ENCODE results near the gene KLF16.
A peak's percentile ranks its signal among the peaks of the same experiment; 100 is the strongest.
"Not testable (repeated sequence)": the region's sequence is repeated elsewhere in the genome, so short reads cannot be mapped to it uniquely, and the experiment has no call there.

KLF16 gene

DNA sequence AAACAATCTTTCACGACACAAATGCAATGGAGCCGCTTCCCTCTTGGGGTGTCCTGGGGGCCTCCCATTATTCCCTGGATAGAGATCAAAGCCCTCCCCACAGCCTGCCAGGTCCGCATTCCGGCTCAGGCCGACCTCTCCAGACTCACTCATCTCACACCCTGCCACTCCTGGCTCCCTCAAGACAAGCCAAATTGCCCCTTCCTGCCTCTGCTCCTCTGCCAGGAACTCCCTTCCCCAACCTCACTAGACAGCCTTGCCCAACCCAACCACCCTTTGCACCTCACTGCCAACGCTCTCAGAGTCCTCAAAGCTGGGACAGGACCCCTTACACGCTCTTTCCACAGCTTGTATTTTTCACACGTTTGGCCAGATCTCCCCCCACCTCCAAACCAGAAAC, 20.4 kb upstream of the KLF16 start:
- DNase-seq: no peak

DNA sequence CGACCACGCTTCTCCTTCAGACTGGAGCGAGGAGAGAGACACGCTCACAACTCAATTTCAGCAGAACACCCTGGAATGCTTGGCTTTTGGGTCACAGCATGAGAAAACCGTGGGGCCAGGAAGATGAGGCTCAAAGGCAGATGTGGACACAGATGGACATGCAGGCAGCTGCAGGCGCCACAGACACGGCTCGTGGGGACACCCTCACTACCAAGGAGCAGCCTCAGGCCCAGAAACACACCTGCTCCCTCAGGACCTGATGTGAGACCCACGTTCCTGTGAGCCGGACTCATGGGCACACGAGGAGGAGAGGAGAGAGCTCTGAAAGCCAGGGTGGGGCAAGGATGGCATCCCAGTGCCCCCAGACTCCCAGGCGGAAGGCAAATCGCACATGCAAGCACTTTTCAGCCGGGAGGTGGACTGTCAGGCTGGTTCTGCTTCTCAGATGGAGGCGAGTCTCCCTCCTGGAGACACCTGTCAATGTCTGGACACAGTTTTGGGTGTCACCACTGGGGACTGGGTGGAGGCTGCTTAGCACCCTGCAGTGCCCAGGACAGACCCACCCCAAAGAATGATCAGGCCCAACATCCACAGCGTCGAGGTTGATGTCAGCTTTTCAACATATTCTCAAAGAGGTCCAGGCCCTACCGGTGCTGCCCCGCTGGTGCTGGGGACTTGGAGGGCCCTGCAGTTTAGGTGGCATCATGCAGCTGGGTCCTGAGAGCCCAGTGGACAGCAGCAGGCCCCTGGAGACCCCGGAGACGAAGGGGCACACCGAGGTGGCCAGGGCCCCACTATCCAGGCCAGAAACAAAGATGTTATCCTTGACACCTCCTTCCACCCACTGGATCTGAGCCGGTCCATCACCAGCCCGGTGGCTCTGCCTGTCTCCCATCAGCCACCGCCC, 19.7 kb upstream of the KLF16 start:
- DNase-seq: no peak

DNA sequence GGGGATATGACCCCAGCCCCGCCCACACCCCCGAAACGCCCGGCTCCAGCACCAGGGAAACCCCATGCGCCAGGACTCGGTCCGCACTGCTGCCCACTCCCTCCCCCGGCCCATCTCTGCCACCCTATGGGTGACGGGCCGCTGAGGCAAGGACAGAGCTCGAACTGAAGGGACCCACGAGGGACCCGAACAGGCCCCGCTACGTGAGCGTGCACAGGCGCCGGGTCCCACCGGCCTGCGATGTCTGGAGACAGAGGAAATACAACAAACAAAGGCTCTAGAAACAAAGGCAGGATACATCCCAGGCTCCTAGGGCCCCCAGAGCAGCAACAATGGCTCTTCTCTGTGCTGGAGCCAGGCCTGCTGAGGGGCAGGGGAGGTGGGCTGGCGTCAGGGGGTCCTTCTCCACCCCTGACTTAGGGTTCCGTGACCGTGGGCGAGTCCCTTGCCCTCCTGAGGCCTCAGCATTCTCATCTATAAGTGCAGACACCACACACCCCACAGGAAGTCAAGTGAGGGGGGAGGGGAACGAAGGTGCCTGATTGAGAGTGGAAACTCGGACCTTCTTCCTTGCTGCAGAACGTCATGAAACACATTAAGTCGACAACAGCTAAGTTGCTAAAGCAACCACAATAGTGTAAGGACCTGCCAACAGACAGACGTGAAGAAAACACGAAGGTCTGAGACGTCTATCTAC, 18.9 kb upstream of the KLF16 start:
- no peak for DNase-seq

DNA sequence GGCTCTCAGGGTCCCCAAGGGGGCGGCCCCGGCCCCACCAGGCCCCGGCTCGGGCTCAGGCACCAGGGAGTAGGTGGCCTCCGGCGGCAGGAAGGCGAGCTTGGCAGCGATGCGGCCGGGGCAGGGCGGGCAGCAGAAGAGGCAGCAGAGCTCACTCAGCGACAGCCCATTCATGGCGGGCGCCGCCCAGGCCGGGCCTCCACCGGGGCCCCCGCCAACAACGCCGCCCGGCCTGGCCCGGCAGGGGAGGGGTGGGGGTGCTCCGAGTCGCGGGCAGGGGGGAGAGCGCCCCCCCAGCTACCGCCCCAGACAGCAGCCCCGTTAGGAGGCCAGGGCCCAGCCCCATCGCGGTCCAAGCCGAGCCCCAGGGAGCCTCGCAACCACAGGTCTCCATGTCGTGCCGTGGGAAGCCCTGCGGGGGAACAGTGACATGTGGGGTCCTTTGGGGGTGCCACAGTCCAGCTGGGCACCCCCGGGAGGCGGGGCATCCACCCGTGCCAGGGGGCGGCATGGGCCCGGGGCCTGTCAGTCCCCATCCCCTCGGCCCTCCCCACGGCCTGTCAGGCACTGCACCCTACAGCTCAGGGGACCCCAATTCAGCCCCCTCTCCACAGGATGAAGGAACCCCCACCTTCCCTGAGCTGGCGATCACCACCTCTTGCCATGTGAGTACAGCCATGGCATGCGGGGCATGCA, 18.2 kb upstream of the KLF16 start:
- not testable (repeated sequence) for DNase-seq

DNA sequence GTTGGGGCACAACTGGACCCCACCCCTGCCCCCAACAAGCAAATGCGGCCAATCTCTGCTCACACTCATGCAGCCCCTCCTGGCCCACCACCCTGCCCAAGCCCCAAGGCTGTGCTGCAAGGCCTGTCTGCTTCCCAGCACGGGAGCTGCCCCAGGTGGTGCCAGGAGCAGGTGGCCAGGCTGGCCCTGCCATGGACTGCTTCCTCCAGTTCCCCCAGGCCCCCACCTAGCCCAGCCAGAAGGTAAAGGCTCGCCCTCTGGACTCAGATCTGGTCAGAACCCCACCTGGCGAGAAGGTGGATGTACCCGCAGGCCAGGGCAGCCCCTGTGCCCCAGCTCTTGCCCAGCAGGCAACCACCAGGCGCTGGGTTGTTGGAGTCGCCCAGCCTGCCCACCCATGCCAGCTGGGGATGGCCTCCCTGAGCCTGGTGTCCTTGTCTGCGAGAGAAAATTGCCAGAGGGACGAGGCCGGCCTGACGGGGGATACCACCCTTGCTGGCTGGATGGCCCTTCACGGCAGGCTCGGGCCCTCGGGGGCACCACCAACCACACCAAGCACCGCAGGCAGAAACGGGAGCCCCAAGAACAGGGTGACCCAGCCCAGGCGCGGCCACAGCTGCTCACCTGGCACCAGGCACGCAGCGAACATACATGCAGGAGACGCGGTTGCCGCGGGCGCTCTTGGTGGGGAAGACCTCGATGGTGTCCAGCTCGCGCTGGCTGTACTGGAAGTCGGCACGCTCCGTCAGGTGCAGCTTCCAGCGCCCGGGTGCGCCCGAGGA, 17.4 kb upstream of the KLF16 start:
- DNase-seq: no peak

DNA sequence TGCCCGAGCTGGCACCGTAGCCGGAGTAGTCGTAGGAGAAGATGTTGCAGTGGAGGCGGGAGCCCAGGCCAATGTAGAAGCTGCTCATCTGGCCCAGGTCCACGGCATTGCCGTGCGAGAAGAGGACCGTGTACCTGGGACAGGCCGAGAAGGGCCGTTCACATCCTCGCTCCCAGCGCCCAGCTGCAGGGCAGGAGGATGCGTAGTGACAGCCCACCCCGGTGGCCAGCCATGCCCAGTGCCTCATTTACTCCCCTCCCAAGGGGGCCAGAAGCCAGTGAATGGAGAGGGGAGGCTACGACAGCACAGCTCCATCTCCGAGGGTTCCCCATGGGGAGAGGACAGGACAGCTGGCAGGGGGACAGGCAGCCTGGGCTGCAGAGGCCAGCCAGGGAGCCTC, 16.6 kb upstream of the KLF16 start:
- DNase-seq: not testable (repeated sequence)

DNA sequence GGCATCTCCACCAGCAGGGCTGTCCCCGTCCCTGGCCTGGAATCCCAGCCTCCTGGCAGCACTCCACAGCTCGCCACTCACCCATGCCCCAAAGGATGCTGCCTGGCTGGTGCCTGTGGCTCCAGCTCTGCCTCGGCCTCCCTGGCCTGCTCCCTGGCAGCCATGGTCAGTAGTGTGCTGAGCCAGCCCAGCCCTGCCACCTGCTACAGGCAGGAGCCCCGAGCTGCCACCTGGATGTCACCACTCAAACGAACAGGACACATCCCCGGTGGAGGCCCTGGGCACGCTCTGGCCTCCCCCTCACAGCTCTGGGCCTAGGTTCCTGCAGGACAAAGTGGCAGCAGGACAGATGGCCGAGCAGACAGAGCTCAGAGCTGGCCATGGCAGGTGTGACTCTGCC, 15.2 kb upstream of the KLF16 start:
- not testable (repeated sequence) for DNase-seq

DNA sequence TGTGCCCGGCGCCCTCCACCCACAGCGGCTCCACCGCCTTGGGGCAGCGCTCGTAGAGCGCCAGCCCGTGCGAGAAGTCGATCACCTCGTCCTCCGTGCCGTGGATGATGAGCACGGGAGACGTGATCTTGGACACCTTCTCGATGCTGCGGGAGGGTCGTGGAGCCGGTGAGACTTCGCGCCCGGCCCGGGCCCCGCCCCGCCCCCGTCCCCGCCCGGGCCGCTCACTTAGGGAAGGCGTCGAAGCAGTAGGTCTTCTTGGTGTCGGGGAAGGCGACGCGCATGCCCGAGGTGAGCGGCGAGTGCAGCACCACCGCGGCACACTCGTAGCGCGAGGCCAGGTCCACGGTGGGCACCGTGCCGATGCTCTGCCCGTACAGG, 13.9 kb upstream of the KLF16 start:
- DNase-seq: not testable (repeated sequence)

DNA sequence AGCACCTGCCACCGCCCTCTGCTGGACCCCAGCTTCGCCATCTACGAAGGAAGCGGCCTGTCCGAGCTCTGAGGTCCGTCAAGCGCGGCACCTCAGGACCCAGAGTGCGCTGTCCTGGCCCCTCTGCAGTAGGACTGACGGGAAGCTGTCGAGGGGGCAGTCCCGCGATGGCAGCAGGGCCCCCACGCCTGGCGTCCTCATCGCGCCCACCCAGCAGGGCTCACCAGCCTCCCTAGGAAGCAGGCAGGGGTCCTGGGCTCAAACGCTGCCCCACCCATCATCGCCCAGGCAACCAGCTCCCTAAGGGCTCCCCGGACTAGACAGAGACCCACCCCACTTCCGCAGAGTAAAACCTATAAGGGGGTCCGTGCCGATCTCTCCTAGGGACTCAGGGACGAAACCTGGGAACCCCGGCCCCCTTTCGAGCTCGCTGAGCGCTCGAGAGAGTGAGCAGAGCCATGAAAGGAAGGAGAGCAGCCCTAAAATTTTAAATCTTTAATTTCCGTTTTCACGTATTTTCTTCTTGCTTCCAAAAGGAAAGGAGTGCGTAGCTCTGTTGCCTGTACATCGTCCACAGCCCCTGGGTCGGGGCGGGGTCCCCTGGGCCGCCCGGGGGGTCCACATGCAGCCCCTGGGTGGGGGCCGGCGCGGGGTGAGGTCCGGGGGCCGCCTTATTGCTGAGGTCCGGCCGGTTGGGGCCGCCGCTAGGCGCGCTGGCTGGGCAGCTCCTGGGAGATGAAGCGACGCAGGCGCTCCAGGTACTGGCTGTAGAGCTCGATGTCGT, 13.3 kb upstream of the KLF16 start:
- DNase-seq: not testable (repeated sequence)

DNA sequence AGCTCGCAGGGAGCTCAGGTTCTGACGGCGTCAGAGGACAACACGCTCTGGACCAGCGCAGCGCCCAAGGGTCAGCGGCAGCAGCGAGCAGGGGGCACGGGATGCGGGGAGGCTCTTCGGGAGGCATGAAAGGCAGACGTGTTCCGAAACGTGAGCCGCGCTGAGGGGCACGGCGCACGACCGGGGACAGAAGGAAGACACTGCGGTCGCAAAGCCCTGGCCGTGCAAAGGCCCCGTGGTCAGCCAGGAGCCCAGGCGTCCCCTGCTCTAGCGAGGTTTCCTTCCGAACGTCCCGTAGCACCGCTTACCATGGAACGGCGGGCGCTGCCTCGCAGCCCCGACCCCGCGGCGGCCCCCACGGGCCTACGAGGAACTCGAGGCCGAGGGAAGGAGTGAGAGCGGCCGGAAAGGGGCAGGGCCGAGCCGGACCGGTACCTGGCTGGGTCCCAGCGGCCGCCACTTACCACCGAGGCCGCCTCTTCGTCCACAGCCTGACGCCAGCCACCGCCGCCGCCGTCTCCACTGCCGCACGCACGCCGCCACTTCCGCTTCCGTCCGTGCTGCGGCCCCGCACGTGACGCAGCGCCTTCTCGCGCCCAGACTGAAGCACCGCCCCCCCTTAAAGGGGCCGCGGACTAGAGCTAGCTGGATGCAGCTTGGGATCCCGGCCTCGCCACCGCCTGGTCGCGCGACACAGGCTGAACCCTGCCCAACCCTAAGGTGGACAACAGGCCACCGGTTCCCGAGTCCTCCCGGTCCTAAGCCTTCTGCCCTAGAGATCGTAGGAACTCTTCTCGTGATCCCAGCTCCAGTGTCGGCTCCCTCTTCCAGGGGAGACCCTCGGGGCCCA, 12.5 kb upstream of the KLF16 start:
- peak; percentile 47 for DNase-seq

DNA sequence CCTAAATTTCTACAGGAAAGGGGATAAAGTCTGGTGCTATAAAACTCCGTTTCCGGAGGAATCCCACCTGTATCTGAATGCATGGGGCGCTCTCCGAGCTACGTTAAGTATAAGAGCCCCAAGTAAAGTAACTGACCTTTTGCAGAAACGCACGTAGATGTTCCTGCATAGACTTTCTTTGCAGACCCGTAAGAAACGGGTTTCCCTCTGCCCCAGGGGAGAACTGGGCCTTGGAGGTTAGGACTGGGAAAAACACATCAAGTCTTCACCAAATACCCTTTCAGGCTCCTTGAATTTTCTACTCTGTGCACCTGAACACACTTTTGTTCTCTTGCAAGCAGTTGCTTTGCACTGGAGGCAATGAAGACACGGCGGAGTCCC, 11.9 kb upstream of the KLF16 start:
- DNase-seq: not testable (repeated sequence)

DNA sequence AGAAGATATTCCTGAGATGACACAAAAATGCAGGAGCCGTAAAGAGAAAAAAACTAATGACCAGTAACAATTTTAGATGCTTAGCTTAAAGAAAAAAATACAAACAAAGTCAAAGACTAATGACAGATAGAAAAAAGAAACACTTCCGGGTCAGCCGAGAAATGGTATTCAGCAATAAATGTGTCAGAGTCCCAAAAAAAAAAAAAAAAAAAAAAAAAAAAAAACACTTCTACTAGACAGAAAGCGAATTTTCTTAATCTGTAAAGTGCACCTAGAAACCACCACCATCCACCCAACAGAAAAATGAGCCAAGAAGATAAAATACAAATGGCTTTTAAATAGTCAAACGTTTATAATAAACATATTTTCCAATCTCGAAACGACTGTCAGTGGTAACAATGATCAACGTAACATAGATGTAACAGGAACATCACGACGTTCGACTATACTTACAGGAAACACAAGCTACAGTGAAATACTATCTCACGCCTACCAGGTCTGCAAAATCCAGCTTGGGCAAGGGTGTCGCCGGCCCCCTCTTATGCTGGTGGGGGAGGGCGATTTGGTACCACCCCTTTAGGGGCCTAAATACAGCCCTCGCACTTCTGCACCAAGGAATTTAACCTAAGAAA, 11.3 kb upstream of the KLF16 start:
- peak; percentile 55 for DNase-seq

DNA sequence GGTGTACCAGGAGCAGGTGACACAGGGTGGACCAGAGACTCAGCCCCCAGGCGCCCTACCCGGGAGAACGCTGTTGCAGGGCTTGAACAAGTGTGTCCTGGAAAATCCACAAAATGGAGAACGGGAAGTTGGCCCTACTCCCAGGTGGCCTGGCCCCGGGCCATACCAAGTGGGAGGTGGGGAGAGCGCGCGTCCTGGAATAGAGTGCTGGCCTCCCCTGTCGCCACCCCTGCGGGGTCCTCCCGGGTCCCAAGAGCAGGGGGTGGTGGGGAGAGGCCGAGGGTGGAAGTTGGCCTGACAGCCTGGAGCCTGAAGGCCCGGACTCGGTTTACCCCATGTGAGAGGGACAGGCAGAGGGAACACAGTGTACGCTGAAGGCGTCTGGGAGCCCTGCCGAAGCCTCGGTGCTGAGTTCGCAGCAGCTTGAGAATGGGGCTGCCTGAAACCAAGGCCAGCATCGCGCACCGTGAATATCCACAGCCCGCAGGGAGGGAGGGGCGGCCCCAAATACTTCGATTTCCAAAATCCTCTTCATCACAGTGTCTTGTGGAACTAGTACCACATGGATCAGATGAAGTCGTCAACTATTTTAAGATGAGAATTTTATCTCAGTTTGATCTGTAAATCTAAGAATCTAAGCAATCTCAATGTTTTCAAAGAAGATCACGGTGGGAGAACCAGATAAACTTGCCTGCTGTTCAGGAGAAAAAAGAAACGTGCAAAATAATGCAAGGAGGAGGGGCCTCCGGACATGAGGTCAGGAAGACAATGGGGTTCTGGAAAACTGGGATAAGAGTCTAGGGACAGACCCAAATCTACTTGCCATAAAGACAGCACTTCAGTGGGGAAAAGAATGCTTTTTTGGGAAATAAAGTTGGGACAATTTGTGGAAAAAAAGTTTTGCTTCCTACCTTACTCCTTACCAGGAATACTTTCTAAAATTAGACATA, 10.4 kb upstream of the KLF16 start:
- DNase-seq: peak; percentile 46

DNA sequence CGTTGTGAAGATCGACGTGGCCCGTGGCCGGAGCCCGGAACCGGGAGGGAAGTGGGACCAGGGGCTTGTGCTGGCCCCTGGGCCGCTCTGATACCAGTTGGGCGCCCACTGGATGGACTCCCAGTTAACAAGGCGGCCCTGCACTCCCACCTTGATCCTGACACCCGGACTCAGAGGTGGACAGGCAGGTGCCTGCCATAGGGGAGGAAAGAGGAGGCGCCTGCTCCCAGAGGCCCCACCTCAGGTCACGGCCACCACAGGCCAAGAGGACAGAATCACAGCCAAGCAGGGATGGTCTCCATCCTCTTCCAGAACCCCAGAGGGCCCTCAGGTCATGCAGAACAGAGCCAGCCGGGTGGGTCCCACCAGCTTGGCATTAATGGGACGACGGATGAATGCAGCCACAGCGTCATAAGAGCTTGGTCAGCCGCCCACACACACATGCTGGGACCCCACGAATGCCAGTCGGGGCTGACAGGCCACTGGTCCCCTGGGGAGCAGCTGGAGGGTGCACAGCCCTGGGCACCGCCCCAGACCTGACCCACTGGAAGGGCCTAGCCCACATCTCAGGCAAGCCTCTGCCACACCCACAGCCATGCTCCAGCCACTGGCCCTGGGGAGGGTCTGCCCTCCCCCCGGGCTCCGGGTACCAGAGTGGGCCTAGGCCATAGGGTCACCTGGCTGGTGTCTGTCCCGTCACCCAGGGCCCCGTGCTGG, 9.6 kb upstream of the KLF16 start:
- DNase-seq: no peak

DNA sequence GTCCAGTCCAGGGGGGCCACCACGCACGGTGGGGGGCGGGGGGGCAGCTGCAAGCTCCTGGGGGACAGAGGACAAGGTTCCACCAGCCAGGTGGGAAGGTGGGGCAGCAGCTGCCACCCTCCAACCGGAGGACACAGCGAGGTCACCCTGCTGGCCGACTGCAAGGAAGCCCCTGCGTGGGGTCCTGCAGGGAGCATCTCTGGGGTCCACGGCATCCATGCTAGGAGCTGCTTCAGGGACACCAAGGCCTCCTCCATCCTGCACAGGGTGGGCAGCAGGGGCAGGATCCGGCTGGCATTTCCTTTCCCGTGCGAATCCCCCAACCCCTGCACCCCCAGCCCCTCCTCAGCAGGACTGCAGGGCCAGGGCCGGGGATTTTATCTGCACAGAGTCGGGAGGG, 8.3 kb upstream of the KLF16 start:
- no peak for DNase-seq

DNA sequence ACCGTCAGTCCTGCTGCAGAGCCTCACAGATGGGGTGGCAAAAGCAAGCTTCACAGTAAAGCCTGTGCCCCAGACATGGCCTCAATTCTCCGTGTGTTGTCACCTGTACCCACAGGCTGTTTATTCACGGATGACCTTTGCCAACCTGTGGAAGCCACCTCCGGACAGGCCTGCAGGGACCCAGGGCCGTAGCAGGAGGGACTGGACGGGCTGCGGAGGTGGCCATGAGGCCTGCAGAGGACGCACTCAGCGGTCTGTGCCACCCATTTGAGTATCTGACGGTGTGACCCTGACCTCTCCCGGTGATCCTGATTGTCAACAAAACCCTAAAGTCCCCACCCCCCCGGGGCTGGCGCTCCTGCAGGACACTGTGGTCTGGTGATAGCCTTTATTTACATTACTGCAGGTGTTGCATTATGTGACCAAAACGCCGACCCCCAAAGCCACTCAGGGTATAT, 7.8 kb upstream of the KLF16 start:
- DNase-seq: no peak

DNA sequence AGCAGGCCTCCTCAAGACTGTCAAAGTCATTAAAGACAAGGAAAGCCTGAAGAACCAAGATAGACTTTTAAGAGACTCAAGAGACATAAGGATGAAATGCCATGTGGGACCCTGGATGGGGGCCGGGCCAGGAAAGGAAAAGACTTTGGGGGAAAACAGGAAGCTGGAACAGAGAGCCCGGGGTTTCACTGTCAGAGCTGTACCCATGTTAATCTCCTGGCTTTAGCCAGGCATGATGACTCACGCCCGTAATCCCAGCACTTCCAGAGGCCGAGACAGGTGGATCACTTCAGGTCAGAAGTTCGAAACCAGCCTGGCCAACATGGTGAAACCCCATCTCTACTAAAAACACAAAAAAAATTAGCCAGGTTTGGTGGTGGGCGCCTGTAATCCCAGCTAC, 5.6 kb upstream of the KLF16 start:
- no peak for DNase-seq

DNA sequence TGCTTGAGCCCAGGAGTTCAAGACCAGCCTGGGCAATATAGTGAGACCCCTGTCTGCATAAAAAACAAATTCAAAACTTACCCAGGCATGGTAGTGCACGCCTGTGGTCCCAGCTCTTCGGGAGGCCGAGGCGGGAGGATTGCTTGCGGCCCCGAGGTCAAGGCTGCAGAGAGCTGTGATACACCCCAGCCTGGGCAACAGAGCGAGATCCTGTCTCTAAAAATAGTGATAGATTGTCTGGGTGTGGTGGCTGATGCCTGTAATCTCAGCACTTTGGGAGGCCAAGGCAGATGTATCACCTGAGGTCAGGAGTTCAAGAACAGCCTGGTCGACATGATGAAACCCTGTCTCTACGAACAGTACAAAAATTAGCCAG, 4.0 kb upstream of the KLF16 start:
- no peak for DNase-seq
